Endothelial cell of umbilical vein (primary cell): ENCODE measurements around the gene CFAP73. TPM values are rescaled to one million over a fixed set of nuclear protein-coding genes. Genes with fewer than 3 reads are reported as not detected.

ENCODE experiments used
- BruUV-seq: library from RNA; stranded (reverse); fragments of 400-500 nt; replicated peaks from 2 replicates; lab custom pipeline; 2021; lab: Mats Ljungman, UMichigan
- CTCF ChIA-PET: fragments of 300-600, 350-600 bp; sonication (Branson Sonifier 250); formaldehyde crosslinking; loops from one replicate; lab custom pipeline; 2021; ENCODE audit warnings: antibody characterized with exemption, inconsistent platforms; lab: Charles Lee
- POLR2A ChIA-PET: fragments of 300-600, 350-600 bp; sonication (Branson Sonifier 250); formaldehyde crosslinking; loops from one replicate; lab custom pipeline; 2021; ENCODE audit warnings: antibody characterized with exemption, inconsistent platforms; lab: Charles Lee
- DNase-seq: peaks from one replicate; pipeline ENCODE4 v3.0.0-alpha.2; 2011; ENCODE audit warnings: low read depth, low spot score
- FAIRE-seq: peaks from 2 replicates; lab custom pipeline; 2011; peaks lifted over from hg19 to GRCh38; lab: Jason Lieb, UNC
- H2AFZ ChIP-seq: 2 replicates; pipeline ENCODE4 v1.6.0; 2012; ENCODE audit warnings: low read depth, low read length, control low read depth, inconsistent platforms
- H3K27ac ChIP-seq: 2 replicates; pipeline ENCODE4 v1.5.1; 2011; ENCODE audit warnings: low read depth, mild to moderate bottlenecking, control low read depth, low read length, moderate library complexity; ENCODE audit not compliant: insufficient read depth
- H3K27me3 ChIP-seq, 2 experiments: 2 replicates each; pipeline versions ENCODE4 v1.6.0 to v1.6.1; 2011; ENCODE audit warnings: low read length in 2 of 2, mixed read lengths in 1 of 2; ENCODE audit not compliant: control insufficient read depth in 2 of 2, insufficient read depth in 2 of 2
- H3K36me3 ChIP-seq, 2 experiments: 2 replicates in 1 of 2; 3 replicates in 1 of 2; pipeline ENCODE4 v1.5.1; 2011; ENCODE audit warnings: low read length in 2 of 2, mild to moderate bottlenecking in 1 of 2, moderate library complexity in 1 of 2; ENCODE audit not compliant: control insufficient read depth in 2 of 2, insufficient read depth in 2 of 2; ENCODE audit errors: extremely low read depth in 1 of 2
- H3K4me1 ChIP-seq: 3 replicates; pipeline ENCODE4 v1.5.1; 2011; ENCODE audit warnings: mild to moderate bottlenecking, low read length; ENCODE audit not compliant: control insufficient read depth, insufficient read depth; ENCODE audit errors: extremely low read depth
- H3K4me2 ChIP-seq: 2 replicates; pipeline ENCODE4 v1.6.1; 2011; ENCODE audit warnings: low read length, control low read depth, mixed read lengths; ENCODE audit not compliant: insufficient read depth
- H3K4me3 ChIP-seq, 3 experiments: fragments of 200-600 bp in 1 of 3; sonication (generic), shearing (Covaris generic) in 1 of 3; replicated peaks in 1 of 3; 2 replicates each; pipeline ENCODE4 v1.5.1; 2011 to 2016; ENCODE audit warnings: control low read depth in 3 of 3, low read length in 3 of 3, mild to moderate bottlenecking in 2 of 3, inconsistent platforms in 1 of 3, low read depth in 1 of 3, moderate library complexity in 1 of 3; ENCODE audit not compliant: insufficient read depth in 1 of 3
- H3K79me2 ChIP-seq: 2 replicates; pipeline ENCODE4 v1.6.0; 2012; ENCODE audit warnings: low read length, inconsistent platforms; ENCODE audit not compliant: control insufficient read depth, insufficient read depth
- H3K9ac ChIP-seq: replicated peaks from 2 replicates; pipeline ENCODE3; 2011; ENCODE audit warnings: low read length, control low read depth; ENCODE audit not compliant: insufficient read depth; ENCODE audit errors: extremely low read depth
- H3K9me1 ChIP-seq: replicated peaks from 3 replicates; pipeline ENCODE4 v1.6.0; 2011; ENCODE audit warnings: mild to moderate bottlenecking, low read length; ENCODE audit not compliant: control insufficient read depth, insufficient read depth; ENCODE audit errors: extremely low read depth
- H3K9me3 ChIP-seq: replicated peaks from 2 replicates; pipeline ENCODE4 v1.5.1; 2012; ENCODE audit warnings: low read length, inconsistent platforms; ENCODE audit not compliant: control insufficient read depth, insufficient read depth
- H4K20me1 ChIP-seq: replicated peaks from 2 replicates; pipeline ENCODE3; 2011; ENCODE audit warnings: mild to moderate bottlenecking, low read length; ENCODE audit not compliant: control insufficient read depth, insufficient read depth; ENCODE audit errors: extremely low read depth
- CTCF ChIP-seq, 2 donors: IDR thresholded peaks; 1 replicate in 1 of 2; 2 replicates in 1 of 2; pipeline ENCODE4 v1.5.1; 2011; ENCODE audit warnings: low read length in 2 of 2, mild to moderate bottlenecking in 2 of 2, moderate library complexity in 2 of 2, control low read depth in 1 of 2, inconsistent platforms in 1 of 2, low read depth in 1 of 2; ENCODE audit not compliant: insufficient read depth in 1 of 2; ENCODE audit errors: extremely low read depth in 1 of 2
- EZH2 ChIP-seq: IDR thresholded peaks from 2 replicates; pipeline ENCODE4 v1.6.1; 2012; ENCODE audit warnings: borderline replicate concordance, low read depth, mild to moderate bottlenecking, moderate library complexity, low read length, inconsistent platforms; ENCODE audit not compliant: severe bottlenecking
- FOS ChIP-seq: IDR thresholded peaks from 2 replicates; pipeline ENCODE4 v1.6.1; 2011; ENCODE audit warnings: mild to moderate bottlenecking, low read length, moderate library complexity, borderline replicate concordance; ENCODE audit not compliant: insufficient read depth
- GATA2 ChIP-seq: IDR thresholded peaks from 2 replicates; pipeline ENCODE4 v1.7.0; 2011; ENCODE audit warnings: low read depth, mild to moderate bottlenecking, moderate library complexity, mixed read lengths, low read length; ENCODE audit not compliant: insufficient read length, insufficient read depth
- JUN ChIP-seq: IDR thresholded peaks from 2 replicates; pipeline ENCODE4 v1.6.1; 2011; ENCODE audit warnings: borderline replicate concordance, low read depth; ENCODE audit not compliant: insufficient read length, insufficient read depth
- MAX ChIP-seq: IDR thresholded peaks from 2 replicates; pipeline ENCODE4 v1.6.1; 2011; ENCODE audit not compliant: insufficient read depth, insufficient read length
- MYC ChIP-seq: IDR thresholded peaks from one replicate; pipeline ENCODE4 v1.6.1; 2011; ENCODE audit warnings: mild to moderate bottlenecking, low read depth, low read length
- POLR2A ChIP-seq: IDR thresholded peaks from 2 replicates; pipeline ENCODE4 v1.6.1; 2012; ENCODE audit warnings: low read depth, mild to moderate bottlenecking, control low read depth, low read length
- POLR2AphosphoS5 ChIP-seq: IDR thresholded peaks from 2 replicates; pipeline ENCODE4 v1.6.1; 2012; ENCODE audit warnings: low read depth, mild to moderate bottlenecking, control low read depth, low read length, moderate library complexity; ENCODE audit not compliant: insufficient read depth
- dilution Hi-C: fragments of 300-500 bp; cut with MboI; formaldehyde crosslinking; loops from one replicate; pipeline ENCODE4 v1.15.0; 2019; ENCODE audit warnings: low sequenced_read_pairs; ENCODE audit not compliant: extremely low pct_ligation_motif_present
- intact Hi-C: fragments of 100-400 bp; cut with micrococcal nuclease; formaldehyde crosslinking; loops from one replicate; pipeline ENCODE4 v1.10.0; 2022
- polyA plus RNA-seq, 4 experiments: library from polyadenylated mRNA; depleted of rRNA in 3 of 4; stranded (reverse) in 3 of 4; unstranded in 1 of 4; fragments of >200 nt; gene quantifications; 2 replicates each; pipeline versions ENCODE4 v1.2.1 to v1.2.3, GENCODE V29; 2011 to 2012; ENCODE audit warnings: missing spikeins in 1 of 4
- total RNA-seq: library from RNA; stranded (reverse); gene quantifications from 2 replicates; pipeline ENCODE4 v1.2.3, GENCODE V29; 2021

Gene CFAP73
- total and polyA plus RNA-seq, 2 donors (not counting 3 experiments of a cell fraction or from before 2014, with no cell fraction given): not detected

DNA sequence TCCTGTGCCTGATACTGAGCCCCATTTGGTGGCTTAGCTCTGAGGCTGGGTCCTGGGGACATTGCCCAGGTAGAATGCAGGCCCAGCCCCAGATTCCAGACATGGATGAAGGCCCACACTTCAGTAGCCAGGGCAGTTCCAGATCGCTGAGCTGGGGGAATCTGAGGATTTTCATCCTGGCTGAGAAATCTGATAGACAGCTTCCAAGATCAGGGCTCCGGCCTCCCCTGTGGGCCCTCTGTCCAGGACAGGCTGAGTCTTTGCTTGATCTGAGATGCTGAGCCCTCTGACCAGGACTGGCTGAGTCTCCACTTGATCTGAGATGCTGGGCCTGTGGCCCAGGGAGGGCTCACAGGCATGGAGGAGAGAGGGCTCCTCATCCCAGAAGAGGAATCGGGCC lies 10.7 kb upstream of the CFAP73 start:
- dilution Hi-C loops: no loop called here
- intact Hi-C loops: no loop called here
- no peak for DNase-seq
- ChIA-PET POLR2A (no interaction called here), CTCF (interaction anchor here (2.3 kb wide), 1 partner anchor 146 kb away, joined by 7 read pairs; no protein-coding TSS in a partner anchor)
- Histone ChIP-seq H3K36me3 (no peaks in the 10 kb centered on the region), H3K79me2 (no peaks in the 10 kb centered on the region), H3K4me1 (no peaks in the 10 kb centered on the region), H3K9ac (no peak overlapping the region), H3K27me3 (no peaks in the 10 kb centered on the region), H2AFZ (no peak overlapping the region), H3K27ac (no peak overlapping the region), H3K4me3 (no peak overlapping the region), H3K9me1 (no peaks in the 10 kb centered on the region), H3K4me2 (no peak overlapping the region), H4K20me1 (no peaks in the 10 kb centered on the region), H3K9me3 (no peaks in the 10 kb centered on the region)
- TF ChIP-seq FOS: no peak
- no peak for TF ChIP-seq GATA2
- TF ChIP-seq MYC: no peak
- no peak for TF ChIP-seq POLR2A
- no peak for TF ChIP-seq POLR2AphosphoS5
- TF ChIP-seq CTCF (IDR thresholded peaks at IDR 0.05; ENCODE audit: extremely low read depth in 1 of 2, insufficient read depth in 1 of 2, low read depth in 1 of 2, low read length in 2 of 2): no peak
- no peak for TF ChIP-seq EZH2
- no peak for TF ChIP-seq JUN
- no peak for TF ChIP-seq MAX
- BruUV-seq: no TSS peak
- no peak for FAIRE-seq
